Measurements from ENCODE around the gene NKD2.

DNA sequence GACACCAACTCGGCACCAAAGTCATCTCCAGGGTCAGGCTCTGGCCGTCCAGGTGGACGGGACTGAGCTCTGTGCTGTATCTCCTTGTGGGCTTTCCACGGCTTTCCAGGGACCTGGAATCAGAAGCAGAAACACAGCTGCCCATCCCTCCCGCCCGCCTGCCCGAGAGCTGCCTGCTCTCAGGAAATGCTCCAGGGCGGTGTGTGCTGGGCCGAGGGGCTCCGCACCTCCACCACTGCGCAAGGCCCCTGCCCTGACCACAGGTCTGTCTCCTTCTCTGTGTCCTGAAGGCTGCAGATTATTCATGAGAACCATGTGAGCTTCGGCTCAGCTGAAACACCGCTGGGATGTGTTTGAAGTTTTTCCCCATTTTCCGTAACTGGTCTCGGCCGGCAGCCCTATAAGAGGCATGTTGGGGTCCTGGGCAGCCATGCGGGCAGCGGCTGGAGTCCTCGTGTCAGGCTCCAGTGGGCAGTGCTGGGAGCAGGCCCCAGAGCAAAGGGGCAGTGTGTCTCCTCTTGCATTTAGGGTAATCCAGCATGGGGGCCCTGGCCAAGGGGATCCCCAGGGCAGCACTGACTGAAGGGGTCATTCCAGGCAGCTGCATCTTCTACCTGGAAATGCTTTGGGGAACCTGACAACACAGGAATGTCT, 22.8 kb downstream of the NKD2 start:
- TF ChIP-seq, protein P1, sequence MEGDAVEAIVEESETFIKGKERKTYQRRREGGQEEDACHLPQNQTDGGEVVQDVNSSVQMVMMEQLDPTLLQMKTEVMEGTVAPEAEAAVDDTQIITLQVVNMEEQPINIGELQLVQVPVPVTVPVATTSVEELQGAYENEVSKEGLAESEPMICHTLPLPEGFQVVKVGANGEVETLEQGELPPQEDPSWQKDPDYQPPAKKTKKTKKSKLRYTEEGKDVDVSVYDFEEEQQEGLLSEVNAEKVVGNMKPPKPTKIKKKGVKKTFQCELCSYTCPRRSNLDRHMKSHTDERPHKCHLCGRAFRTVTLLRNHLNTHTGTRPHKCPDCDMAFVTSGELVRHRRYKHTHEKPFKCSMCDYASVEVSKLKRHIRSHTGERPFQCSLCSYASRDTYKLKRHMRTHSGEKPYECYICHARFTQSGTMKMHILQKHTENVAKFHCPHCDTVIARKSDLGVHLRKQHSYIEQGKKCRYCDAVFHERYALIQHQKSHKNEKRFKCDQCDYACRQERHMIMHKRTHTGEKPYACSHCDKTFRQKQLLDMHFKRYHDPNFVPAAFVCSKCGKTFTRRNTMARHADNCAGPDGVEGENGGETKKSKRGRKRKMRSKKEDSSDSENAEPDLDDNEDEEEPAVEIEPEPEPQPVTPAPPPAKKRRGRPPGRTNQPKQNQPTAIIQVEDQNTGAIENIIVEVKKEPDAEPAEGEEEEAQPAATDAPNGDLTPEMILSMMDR (IDR thresholded peaks at IDR 0.05; ENCODE audit: poor library complexity): no peak
- TF ChIP-seq EZH2phosphoT487 (IDR thresholded peaks at IDR 0.05; ENCODE audit: low read depth, severe bottlenecking, unreplicated experiment): no peak
